HG03342 (cell line): Measurements from ENCODE around the gene MAP7D2.
A peak's percentile ranks its signal among the peaks of the same experiment; 100 is the strongest.

Experiments used
- ATAC-seq: cut with Tn5 transposase; IDR thresholded peaks from one replicate; pipeline ENCODE4 v1.9.1; 2021; ENCODE audit warnings: mild to moderate bottlenecking, moderate library complexity; ENCODE audit not compliant: unreplicated experiment

The MAP7D2 gene

GRCh38 chrX:20116087-20116576 lies 575 bp downstream of the MAP7D2 start:
- no peak for ATAC-seq

GRCh38 chrX:20112022-20112774 lies 4.5 kb downstream of the MAP7D2 start:
- ATAC-seq, result no peak

- no peak for ATAC-seq
These were observed 5.4 kb downstream of the MAP7D2 start for GRCh38 chrX:20111271-20111670.

- ATAC-seq, result no peak
These were observed 14.6 kb downstream of the MAP7D2 start for GRCh38 chrX:20101934-20102581.

- ATAC-seq, result no peak
These were observed 25.2 kb downstream of the MAP7D2 start for GRCh38 chrX:20091499-20091898.

GRCh38 chrX:20089845-20090244 lies 26.9 kb downstream of the MAP7D2 start:
- ATAC-seq, result no peak

GRCh38 chrX:20080277-20080676 lies 36.4 kb downstream of the MAP7D2 start:
- ATAC-seq, result no peak

- ATAC-seq, result no peak
These were observed 45.1 kb downstream of the MAP7D2 start for GRCh38 chrX:20071511-20072079.

GRCh38 chrX:20067709-20068561 lies 48.8 kb downstream of the MAP7D2 start:
- no peak for ATAC-seq

- peak; percentile 72 for ATAC-seq
These were observed 49.6 kb downstream of the MAP7D2 start for GRCh38 chrX:20066968-20067708.

- no peak for ATAC-seq
These were observed 52.9 kb downstream of the MAP7D2 start for GRCh38 chrX:20063716-20064351.

GRCh38 chrX:20063153-20063552 lies 53.6 kb downstream of the MAP7D2 start:
- no peak for ATAC-seq

GRCh38 chrX:20061855-20062254 lies 54.9 kb downstream of the MAP7D2 start:
- ATAC-seq, result no peak

- peak; percentile 54 for ATAC-seq
These were observed 55.6 kb downstream of the MAP7D2 start for GRCh38 chrX:20060961-20061748.

GRCh38 chrX:20059467-20060128 lies 57.1 kb downstream of the MAP7D2 start:
- ATAC-seq, result no peak

GRCh38 chrX:20057479-20057878 lies 59.2 kb downstream of the MAP7D2 start:
- ATAC-seq, result no peak

GRCh38 chrX:20056704-20057103 lies 60.0 kb downstream of the MAP7D2 start:
- peak; percentile 60 for ATAC-seq

- no peak for ATAC-seq
These were observed 63.2 kb downstream of the MAP7D2 start for GRCh38 chrX:20053537-20053936.

- ATAC-seq, result no peak
These were observed 69.8 kb downstream of the MAP7D2 start for GRCh38 chrX:20046864-20047263.
